ENCODE results near the gene TACC3.

TACC3 gene

DNA sequence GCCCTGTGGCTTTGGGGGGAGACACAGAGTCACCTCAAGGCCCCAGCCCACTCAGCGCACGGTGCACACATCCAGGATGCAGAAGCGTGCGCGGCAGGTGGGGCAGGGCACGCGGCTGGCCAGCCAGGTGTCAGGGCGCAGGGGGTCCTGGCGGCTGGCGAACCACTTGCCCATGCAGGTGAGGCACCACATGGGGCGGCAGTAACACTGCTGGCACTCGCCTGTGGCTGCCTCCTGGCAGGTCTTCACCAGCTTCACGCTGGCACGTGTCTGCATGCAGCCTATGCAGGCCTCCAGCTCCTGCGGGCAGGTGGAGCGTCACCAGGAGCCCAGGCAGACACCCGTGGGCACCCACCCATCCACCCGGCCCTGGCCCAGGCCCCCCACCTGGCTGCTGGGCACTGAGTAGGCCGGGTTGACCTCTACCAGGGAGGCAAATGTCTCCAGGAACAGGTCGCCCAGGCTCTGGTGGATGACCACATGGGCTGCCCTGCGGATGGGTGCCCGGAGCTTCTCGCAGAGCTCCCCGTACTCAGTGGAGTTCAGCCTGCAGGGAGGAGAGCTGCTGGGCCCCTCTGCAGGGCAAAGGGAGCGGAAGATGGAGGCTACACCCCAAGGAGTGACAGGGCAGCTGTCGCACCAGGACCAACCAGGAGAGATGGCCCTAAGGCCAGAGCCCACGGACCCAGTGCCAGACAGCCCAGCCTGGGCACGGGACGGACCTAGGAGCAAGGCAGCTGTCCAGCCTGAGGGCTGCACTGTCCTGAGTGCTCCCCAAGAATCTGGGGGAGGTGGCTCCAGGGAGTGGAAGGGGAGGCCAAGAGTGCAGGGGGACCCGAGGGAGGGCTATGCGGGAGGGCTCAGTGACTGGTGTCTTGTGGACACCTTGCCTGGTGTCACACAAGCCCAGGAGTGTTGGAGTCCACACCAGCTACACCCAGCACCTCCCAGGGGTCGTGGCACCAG, 3.9 kb upstream of the TACC3 start:
- Histone ChIP-seq H3K9me2 (replicated peaks; ENCODE audit: insufficient read depth, low read length) (no peaks in the 10 kb centered on the region), H3K79me2 (ENCODE audit: low read length) (peaks cover 89% of the 10 kb centered on the region), H3K4me1 (ENCODE audit: low read length) (peaks cover 16% of the 10 kb centered on the region), H2AFZ (ENCODE audit: low read length) (no peak overlapping the region), H3K4me2 (ENCODE audit: low read depth, low read length) (no peak overlapping the region), H3F3A (ENCODE audit: insufficient read depth, low read length) (peaks cover 26% of the 10 kb centered on the region), H3K4me3 (ENCODE audit: low read length) (no peak overlapping the region), H3K9me3 (replicated peaks; ENCODE audit: insufficient read depth, low read length) (no peaks in the 10 kb centered on the region), H3K9ac (ENCODE audit: low read length) (no peak overlapping the region), H3K27ac (ENCODE audit: low read length) (no peak overlapping the region), H4K20me1 (ENCODE audit: insufficient read depth, low read length) (0 out of 2 replicates have a peak, but pooled peaks cover 7% of the 10 kb centered on the region), H3K27me3 (replicated peaks; ENCODE audit: insufficient read depth, low read length) (no peaks in the 10 kb centered on the region), H3K36me3 (replicated peaks; ENCODE audit: insufficient read depth, low read length) (no peaks in the 10 kb centered on the region)
- DNase-seq, result no peak
- no peak for TF ChIP-seq EZH2phosphoT487 (IDR thresholded peaks at IDR 0.05; ENCODE audit: low read length)
- no peak for TF ChIP-seq EZH2 (optimal IDR thresholded peaks at IDR 0.05; ENCODE audit: low read depth, low read length)
- TF ChIP-seq, protein P1, sequence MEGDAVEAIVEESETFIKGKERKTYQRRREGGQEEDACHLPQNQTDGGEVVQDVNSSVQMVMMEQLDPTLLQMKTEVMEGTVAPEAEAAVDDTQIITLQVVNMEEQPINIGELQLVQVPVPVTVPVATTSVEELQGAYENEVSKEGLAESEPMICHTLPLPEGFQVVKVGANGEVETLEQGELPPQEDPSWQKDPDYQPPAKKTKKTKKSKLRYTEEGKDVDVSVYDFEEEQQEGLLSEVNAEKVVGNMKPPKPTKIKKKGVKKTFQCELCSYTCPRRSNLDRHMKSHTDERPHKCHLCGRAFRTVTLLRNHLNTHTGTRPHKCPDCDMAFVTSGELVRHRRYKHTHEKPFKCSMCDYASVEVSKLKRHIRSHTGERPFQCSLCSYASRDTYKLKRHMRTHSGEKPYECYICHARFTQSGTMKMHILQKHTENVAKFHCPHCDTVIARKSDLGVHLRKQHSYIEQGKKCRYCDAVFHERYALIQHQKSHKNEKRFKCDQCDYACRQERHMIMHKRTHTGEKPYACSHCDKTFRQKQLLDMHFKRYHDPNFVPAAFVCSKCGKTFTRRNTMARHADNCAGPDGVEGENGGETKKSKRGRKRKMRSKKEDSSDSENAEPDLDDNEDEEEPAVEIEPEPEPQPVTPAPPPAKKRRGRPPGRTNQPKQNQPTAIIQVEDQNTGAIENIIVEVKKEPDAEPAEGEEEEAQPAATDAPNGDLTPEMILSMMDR (IDR thresholded peaks at IDR 0.05; ENCODE audit: low read length), result no peak

DNA sequence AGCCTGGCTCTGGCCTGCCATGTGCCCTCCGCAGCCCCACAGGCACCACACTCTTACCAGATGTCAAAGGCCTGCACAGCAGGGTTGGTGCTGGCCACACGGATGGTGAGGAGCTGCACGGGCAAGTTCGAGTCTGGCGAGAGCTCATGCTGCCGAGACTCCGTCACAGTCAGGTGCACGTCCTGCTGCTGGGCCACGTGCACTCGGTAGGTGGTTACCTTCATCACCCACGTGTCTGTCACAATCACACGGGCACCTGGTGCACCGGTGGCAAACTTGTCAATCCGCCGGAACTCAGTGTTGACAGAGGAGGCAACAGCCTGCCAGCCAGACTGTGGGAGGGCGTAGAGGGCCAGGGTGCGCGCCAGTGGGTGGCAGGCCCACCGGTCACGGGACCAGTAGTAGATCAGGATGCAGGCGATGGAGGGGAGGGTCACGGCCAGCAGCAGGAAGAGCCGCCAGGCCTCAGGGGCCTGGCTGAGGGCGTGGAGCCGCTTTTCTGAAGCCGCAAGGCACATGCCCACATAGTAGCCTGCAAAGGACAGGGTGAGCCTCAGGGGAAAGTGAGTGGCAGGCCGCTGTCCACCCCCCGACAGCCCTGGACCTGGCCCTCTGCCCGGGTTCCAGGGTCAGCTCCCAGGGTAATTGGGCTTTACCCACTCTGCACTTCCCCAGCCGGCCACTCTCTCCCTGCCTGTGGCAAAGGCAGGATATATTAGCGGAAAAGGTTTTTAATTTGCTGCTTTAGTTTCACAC, 3.0 kb upstream of the TACC3 start:
- Histone ChIP-seq H2AFZ (ENCODE audit: low read length) (no peak overlapping the region), H3K9ac (ENCODE audit: low read length) (no peak overlapping the region), H3K27ac (ENCODE audit: low read length) (no peak overlapping the region; the same call in 1 of the 2 replicates), H3K4me3 (ENCODE audit: low read length) (no peak overlapping the region), H3F3A (ENCODE audit: insufficient read depth, low read length) (peaks cover 19% of the 10 kb centered on the region), H3K27me3 (replicated peaks; ENCODE audit: insufficient read depth, low read length) (no peaks in the 10 kb centered on the region), H3K9me3 (replicated peaks; ENCODE audit: insufficient read depth, low read length) (no peaks in the 10 kb centered on the region), H3K9me2 (replicated peaks; ENCODE audit: insufficient read depth, low read length) (no peaks in the 10 kb centered on the region), H3K79me2 (ENCODE audit: low read length) (peaks cover 91% of the 10 kb centered on the region), H4K20me1 (ENCODE audit: insufficient read depth, low read length) (0 out of 2 replicates have a peak, but pooled peaks cover 7% of the 10 kb centered on the region), H3K36me3 (replicated peaks; ENCODE audit: insufficient read depth, low read length) (no peaks in the 10 kb centered on the region), H3K4me2 (ENCODE audit: low read depth, low read length) (peak overlapping the region; percentile 98; the same call in 1 of the 2 replicates), H3K4me1 (ENCODE audit: low read length) (peaks cover 19% of the 10 kb centered on the region)
- no peak for DNase-seq
- TF ChIP-seq EZH2 (optimal IDR thresholded peaks at IDR 0.05; ENCODE audit: low read depth, low read length) (no peak), EZH2phosphoT487 (IDR thresholded peaks at IDR 0.05; ENCODE audit: low read length) (no peak)
- TF ChIP-seq, protein P1 (IDR thresholded peaks at IDR 0.05; ENCODE audit: low read length), result no peak

DNA sequence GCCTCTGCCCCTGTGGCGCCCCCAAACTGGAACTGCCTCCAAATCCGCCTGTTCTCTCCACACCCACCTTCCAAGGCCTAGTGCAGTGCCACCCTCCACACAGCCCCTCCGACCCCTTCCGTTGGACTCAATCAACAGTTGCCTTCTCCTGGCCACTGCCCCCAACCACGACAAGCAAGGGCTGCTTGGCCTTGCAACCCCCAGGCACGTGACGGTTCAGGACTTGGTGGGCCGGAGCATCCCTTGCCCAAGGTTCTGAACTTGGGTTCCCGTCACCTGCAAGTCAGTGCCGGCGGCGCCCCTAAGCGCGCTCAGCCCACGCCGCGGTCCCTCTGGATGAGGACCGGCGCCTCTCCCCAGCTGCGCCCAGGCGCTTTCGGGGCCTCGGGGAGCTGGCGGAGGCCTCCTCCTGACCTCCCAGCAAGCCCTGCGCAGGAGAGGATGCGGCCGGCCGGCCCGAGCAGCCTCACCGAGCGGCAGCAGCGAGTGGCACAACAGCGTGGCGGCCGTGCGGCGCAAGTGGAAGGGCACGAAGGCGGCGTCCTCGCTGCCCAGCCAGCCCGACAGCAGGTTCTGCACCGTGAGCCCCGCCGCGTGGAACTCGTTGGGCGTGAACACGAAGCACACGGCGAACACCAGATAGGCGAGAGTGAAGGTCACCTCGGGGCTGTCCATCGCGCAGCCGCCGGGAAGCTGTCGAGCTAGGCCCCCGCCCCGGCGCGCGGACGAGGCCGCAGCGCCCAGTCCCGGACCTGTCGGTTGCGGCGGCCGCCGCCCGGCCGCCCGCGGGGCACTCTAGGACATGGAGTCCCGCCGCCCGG, 948 bp upstream of the TACC3 start:
- Histone ChIP-seq H3K79me2 (ENCODE audit: low read length) (peaks cover 89% of the 10 kb centered on the region), H3F3A (ENCODE audit: insufficient read depth, low read length) (peaks cover 10% of the 10 kb centered on the region), H3K27ac (ENCODE audit: low read length) (peak overlapping the region; percentile 63; the same call in 1 of the 2 replicates), H3K4me2 (ENCODE audit: low read depth, low read length) (peak overlapping the region; percentile 98), H3K4me3 (ENCODE audit: low read length) (peak overlapping the region; percentile 94), H3K27me3 (replicated peaks; ENCODE audit: insufficient read depth, low read length) (no peaks in the 10 kb centered on the region), H3K36me3 (replicated peaks; ENCODE audit: insufficient read depth, low read length) (0 out of 2 replicates have a peak, but pooled peaks cover 3% of the 10 kb centered on the region), H3K4me1 (ENCODE audit: low read length) (peaks cover 14% of the 10 kb centered on the region), H4K20me1 (ENCODE audit: insufficient read depth, low read length) (0 out of 2 replicates have a peak, but pooled peaks cover 4% of the 10 kb centered on the region), H2AFZ (ENCODE audit: low read length) (peak overlapping the region; percentile 26), H3K9me3 (replicated peaks; ENCODE audit: insufficient read depth, low read length) (no peaks in the 10 kb centered on the region), H3K9ac (ENCODE audit: low read length) (peak overlapping the region; percentile 86), H3K9me2 (replicated peaks; ENCODE audit: insufficient read depth, low read length) (no peaks in the 10 kb centered on the region)
- peak; percentile 64 for DNase-seq
- TF ChIP-seq, protein P1 (IDR thresholded peaks at IDR 0.05; ENCODE audit: low read length), result no peak
- TF ChIP-seq EZH2phosphoT487 (IDR thresholded peaks at IDR 0.05; ENCODE audit: low read length) (no peak), EZH2 (optimal IDR thresholded peaks at IDR 0.05; ENCODE audit: low read depth, low read length) (no peak)
